Stimulated activated CD8-positive, alpha-beta memory T cell treated with anti-CD3 and anti-CD28 coated beads, Interleukin-4, amount 100 ng/mL, for 4 hours (primary cell): ENCODE measurements around the gene PCBP3.
"Not testable (repeated sequence)": the region's sequence is repeated elsewhere in the genome, so short reads cannot be mapped to it uniquely, and the experiment has no call there.

ENCODE experiments used
- DNase-seq, 2 donors: peaks; one replicate each; pipeline ENCODE4 v3.0.0-alpha.2; 2020; ENCODE audit warnings: low read depth in 2 of 2, low spot score in 1 of 2

The PCBP3 gene

DNA sequence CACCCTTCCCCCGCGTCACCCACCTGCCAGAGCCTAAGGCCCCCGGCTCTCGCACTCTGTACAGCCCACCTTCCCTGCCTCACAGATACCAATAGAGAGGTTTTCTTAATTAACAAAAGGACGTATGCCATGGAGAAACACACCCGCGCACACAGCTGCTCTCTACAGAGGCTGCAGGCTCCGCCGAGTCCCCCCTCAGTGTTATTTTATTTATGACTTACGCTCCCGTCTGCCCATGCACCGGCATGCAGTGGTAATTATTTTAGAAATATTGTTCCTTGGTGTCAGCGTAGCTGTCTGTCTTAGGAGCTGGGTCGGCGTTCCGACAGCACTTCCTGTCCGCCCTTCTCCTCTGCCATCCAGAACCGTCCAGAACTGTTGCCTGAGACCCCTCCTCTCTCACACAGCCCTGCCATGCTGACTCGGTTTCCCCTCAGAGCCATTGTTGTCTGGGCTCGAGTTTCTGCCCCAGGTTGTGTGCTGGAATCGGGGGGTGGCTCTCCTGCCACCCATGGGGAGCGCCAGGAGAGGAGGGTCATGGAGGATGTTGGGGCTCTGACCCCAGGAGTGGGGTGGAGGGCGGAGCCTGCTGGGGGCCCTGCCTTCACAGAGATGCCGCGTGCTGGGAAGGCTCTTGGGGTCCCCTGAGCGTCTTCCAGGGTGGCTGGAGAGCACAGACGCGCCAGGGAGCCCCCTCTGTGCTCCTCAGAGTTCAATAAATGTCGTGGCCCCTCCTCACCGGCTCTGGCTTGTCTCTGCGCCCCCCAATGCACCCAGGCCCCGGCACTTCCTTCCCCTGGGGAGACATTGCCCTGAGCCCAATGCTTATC, 298.4 kb downstream of the PCBP3 start:
- DNase-seq, result no peak

GRCh38 chr21:45942755-45943629, 299.5 kb downstream of the PCBP3 start:
- no peak for DNase-seq

- no peak for DNase-seq
Observed at GRCh38 chr21:45943630-45944540, 300.4 kb downstream of the PCBP3 start.

- no peak for DNase-seq
Observed at GRCh38 chr21:45944601-45945000, 301.1 kb downstream of the PCBP3 start.

DNA sequence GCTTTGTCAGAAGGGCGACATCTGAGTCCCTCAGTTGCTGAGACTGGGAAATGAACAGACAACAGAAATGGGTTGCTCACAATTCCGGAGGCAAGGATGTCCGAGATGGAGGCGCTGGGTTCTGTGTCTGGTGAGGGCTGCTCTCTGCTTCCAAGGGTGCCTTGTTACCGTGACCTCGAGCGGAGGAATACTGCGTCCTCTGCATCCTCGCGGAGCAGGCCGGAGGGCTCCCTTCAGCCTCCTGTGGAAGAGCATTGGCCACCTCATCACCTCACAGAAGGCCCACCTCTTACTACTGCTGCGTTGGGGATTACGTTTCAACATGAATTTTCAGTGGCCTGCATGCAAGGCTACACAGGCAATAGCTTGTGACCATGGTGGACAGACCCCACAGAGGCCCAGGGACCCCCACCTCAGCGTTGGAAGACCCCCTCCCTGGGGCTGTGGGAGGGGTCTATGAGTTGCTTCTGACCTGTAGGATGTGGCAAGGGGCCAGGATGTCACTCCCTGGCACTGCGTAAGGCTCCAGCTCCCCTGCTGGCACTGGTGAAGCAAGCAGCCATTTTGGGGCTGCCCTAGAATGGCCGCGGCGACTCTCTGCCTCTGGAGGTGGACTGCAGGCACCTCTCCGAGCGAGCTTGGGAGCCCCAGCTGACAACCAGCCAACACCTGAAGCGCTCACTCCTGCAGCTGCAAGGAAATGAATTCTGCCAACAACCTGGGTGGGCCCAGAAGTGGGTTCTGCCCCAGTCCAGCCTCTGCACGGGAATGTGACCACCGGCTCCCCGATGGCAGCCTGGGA, 301.7 kb downstream of the PCBP3 start:
- no peak for DNase-seq

DNA sequence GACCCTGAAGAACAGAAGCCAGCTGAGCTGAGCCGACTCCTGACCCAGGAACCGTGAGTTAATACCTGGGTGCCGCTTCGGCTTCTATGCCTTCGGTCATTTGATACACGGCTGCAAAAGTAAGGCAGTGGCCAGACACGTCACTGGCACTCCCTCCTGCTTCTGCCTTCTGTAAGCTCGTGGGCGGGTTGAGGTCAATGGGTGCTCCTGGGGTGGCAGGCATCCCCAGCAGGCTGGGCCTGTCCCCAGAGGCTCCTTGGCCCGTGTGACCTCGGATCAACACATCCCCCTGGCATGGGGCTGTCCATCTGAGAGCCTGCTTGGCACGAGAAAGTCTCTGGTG, 302.3 kb downstream of the PCBP3 start:
- no peak for DNase-seq

DNA sequence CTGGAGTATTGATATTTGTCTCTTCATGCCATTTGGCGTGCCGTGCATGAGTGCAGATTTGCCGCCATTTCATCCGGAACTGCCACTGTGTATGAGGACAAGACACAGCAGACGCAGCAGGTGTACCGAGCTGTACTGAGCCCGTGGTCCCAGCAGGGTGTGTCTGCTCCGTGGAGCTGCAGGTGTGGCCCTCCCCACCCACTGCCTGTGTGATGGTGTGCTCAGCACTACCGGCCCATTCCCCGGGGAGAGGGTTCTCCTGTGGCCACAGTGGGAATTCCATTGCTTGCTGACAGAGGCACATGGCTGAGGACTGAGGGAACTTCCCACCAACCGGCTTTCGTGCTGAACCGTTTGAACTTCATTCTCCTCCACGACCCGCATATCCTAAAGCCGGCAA, 303.8 kb downstream of the PCBP3 start:
- no peak for DNase-seq

DNA sequence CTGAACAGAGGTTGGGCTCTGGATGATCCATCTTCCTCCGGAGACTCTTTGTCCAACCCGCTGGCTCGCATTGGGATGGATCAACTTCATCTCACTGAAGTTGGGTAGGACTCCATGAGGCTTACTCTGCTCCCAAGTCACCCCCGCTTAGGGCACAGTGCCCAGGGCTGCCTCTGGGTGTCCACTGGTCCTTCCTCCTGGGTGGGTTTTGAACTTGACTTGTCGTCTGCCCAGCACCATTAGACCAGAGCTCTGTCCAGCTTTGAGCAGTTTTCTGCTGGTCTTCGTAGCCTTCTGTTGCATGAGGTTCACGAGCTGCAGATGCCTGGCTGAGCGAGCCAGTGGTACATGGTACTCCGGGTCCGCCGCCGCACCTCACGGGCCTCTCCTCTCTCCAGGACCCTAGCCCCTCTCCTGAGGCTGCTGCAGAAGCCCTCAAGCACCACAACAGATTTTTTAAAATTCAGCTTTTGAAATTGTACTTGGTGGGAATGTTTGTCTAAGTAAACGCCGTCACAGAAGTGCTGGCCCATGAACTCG, 304.3 kb downstream of the PCBP3 start:
- no peak for DNase-seq

DNA sequence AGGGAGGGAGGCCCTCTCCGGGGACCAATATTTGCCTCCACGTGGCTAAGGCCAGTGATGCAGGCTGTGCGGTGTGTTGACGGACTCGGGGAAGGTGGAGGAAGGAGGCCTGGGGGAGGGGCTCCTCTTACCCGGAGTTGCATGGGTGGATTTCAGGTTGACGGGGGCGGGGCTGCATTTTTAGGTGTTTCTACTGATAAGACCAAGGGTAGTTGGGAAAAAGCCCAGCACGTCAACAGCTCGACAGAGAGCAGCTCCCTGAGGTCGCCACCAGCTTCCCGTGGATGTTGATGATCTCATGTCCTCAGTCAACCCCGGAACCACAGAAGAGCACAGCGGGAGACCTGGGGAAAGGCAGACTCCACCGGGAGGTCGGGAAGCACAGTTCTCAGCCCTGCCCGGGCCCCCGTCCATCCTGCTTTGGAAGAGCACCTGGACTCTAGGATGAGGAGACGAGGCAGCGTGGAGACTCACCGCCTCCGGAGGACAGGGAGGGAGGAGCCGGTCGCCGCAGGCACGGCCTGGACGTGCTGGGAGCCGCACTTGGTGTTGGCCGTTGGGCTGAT, 305.1 kb downstream of the PCBP3 start:
- no peak for DNase-seq

DNA sequence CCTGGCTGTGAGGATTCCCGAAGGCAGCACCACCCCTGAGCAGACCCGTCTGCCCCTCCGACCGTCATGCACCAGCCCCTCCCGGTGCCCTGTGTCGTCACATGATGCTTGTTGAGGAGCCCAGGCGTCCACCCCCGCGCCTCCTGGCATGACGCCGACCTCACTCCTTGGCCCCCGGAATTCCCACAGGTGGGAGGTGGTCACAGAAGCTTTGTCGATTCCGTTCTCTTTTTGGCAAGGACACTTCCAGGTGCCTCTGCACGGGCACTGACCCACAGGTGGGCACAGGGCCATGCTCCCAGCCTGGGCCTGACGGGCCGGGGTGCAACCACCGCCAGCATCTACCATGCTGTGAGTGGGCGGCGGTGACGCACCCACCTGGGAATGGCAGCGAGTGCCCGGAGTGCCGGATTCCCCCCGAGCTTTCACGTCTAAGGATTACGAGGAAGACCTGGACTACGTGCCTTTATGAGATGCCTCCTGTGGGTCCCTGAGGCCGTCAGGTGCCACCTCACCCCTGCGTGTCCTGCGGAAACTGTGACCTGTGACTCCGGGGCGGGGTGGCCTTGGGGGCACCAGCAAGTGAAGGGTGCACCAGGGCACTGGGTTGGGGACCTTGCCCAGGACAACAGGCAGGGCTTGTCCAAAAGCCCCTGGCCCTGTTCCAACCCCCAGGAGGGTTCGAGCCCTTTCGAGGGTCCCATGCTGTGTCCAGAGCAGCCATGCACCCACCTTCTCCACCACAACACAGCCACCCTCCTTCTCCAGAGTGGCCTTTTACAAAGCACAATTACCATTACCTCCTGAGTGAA, 306.6 kb downstream of the PCBP3 start:
- DNase-seq, result no peak

- no peak for DNase-seq
Observed at GRCh38 chr21:45950740-45951515, 307.4 kb downstream of the PCBP3 start.

DNA sequence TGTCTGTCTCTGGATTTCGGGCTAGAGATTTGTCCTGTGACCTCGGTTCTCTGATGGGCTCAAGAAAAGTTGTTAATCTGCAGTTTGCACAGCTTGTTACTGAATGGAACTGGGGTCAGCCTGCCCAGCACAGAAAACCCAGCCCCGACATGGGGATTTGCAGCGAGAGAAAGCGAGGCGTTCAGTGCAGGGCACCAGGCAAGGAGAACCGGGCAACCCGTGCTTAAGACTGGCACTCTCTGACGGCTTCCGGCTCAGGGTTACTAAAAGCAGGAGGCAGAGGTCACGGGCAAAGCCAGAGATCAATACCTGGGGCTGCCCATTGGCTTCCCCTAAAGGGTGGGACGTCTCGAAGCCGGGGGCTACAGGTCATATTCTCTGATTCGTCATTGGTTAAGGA, 308.2 kb downstream of the PCBP3 start:
- no peak for DNase-seq

GRCh38 chr21:45952527-45952926, 309.0 kb downstream of the PCBP3 start:
- DNase-seq, result not testable (repeated sequence)

GRCh38 chr21:45952974-45953373, 309.4 kb downstream of the PCBP3 start:
- DNase-seq, result no peak

- DNase-seq, result no peak
Observed at GRCh38 chr21:45954261-45954660, 310.7 kb downstream of the PCBP3 start.

DNA sequence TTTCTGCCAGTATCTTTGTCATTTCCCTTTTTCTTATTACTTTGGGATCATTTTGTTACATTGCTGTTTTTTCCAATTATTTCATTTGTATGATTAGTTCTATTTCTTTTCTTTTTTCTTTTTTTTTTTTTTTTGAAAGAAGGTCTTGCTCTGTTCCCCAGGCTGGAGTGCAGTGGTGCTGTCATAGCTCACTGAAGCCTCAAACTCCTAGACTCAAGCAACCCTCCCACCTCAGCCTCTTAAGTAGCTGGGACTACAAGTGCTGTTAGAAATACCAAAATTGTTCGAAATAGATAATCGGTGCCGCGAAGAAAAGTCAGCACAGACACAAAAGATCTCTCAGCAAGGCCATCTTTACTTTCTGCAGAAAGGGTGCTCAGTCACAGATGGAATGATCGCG, 311.4 kb downstream of the PCBP3 start:
- DNase-seq, result no peak

GRCh38 chr21:45957551-45957950, 314.0 kb downstream of the PCBP3 start:
- DNase-seq, result no peak

DNA sequence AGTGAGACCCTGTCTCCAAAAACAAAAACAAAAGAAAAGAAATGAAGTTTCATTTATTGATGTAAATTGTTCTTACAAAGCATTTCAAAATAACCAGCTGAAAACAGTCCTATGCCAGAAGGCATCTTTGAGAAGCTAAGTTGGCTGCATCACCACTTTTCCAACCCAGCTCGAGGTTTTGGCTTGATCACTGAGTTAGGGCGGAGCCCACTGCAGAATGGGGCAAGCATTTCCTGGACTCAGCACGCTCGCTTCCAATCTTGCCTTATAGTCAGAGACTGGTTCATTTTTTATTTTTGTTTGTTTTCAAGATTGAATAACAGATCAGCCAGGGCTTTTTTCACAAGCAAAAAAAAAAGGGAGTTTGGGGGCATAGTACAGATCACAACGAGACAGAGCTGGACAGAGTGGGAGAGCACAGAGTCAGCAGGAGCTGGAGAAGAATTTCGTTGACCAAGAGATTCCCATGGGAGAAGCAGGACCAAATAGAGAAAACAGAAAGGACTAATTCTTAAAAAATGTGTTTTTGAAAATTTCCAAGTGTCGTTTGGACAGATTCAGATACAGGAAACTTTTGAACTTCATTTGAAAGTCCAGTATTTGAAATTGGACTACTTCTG, 314.6 kb downstream of the PCBP3 start:
- DNase-seq, result no peak
